Measurements from ENCODE around the gene GPR3.

GRCh38 chr1:27353629-27354028, 38.8 kb upstream of the GPR3 start:
- no peak for TF ChIP-seq CTCF (conservative IDR thresholded peaks at IDR 0.05; ENCODE audit: low read depth, low read length)
- no peak for TF ChIP-seq EZH2 (IDR thresholded peaks at IDR 0.05; ENCODE audit: low read length, unreplicated experiment)

Measured in PC-3 (cell line).